Cerebellar cortex (tissue), 1 donor: Measurements from ENCODE around the gene PHACTR2.

Experiments
- DNase-seq: peaks from one replicate; pipeline ENCODE4 v3.0.0-alpha.2; 2015; ENCODE audit warnings: low spot score

Gene PHACTR2

DNA sequence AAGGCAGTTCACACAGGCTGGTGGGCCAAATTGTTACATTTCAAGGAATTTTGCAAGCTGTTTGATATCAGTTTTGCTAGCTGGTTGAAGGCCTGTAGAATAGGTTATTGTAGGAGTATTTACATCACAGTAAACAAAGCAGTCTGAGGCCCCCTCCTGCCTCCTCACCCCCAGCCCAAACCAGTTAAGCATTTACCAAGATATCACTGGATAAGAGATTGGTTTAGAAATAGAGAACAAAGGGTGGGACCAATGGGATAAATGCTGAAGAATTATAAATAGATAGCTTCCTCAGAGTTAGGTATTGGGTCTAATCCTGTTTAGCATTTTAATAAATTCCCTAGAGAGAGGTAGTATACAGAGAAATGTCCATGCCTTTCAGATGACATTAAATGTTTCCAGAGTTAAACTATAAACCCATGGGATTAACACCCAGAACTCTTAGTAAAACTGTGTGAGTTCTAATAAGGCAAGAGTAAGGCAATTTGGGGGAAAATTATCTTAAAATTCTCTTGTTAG lies 2.3 kb upstream of the PHACTR2 start:
- DNase-seq, result no peak

DNA sequence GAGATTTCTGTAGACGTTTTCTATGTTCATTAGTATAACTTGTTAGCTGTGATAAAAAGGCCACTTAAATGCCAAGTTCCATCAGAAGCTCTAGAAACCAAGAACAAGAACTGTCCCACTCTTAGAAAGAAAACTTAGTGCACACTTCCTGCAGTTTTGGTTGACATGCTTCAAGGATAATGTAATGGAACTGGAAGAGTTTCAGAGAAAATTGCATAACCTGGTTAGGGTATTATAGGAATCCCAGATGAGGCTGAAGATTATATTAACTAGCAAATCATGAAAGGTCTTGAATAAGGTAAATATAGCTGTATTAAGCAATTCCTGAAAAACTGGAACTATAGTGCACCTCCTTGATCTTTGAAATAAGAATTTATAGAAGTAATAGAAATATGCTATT lies 1.8 kb upstream of the PHACTR2 start:
- peak; percentile 36 for DNase-seq

DNA sequence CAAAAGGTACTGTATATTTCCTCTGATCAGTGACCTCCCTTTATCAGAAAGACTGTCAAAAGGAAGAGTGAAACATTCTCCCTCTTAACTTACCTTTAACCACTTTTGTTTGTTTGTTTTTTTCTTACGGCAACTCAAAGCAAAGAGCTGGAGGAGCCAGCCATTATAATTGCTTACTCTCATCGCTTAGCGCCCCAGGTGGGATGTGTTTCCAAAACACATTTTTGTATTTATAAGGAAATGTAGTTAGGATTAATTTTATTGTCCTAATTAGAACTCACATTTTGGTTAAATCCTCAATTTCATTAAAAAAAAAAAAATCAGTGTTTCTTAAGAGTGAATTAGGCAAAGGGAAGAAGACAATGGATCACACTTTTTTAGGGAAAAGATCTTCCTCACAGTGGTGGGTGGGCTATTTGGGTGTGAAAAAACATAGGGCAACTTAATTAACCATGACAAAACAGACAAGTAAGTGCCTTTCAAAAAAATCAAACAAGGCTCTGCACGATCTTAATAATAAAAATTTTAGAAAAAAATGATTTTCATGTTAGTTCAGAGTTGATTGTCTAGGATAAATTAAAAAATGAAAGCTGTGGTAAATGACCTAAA lies 1.2 kb upstream of the PHACTR2 start:
- DNase-seq, result no peak

DNA sequence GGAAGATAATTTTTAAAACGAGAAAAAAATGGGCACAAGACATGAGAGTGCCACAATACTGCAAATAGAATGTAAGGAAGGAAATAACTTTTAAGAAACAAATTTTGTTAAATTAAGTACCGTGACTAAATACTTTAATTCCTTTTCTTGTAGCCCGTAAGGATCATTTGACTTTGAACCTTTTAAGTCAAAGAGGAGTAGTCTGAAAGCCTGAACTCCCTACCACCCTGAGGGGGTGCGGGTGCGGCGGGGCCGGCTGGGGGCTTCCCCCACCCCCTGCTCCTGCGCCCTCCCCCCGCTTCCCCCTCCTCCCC lies 231 bp upstream of the PHACTR2 start:
- DNase-seq, result no peak

DNA sequence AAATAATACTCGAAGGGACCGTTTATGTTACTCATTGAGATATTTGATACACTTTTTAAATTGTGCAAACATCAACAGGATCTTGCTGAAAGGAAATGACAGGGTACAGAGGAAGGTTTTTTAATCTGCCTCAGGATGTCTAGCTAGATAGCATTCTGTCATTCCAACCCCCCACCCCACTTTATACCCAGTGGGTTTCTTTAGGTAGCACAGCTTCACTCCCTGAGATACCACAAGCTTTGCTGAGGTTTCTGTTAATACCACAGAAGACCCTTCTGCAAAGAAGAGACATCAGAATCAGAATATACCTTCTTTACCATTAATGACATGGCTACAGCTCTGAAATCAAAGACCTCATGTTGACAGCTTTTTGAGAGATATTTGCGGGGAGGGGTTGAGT lies 1.3 kb downstream of the PHACTR2 start:
- DNase-seq, result no peak

DNA sequence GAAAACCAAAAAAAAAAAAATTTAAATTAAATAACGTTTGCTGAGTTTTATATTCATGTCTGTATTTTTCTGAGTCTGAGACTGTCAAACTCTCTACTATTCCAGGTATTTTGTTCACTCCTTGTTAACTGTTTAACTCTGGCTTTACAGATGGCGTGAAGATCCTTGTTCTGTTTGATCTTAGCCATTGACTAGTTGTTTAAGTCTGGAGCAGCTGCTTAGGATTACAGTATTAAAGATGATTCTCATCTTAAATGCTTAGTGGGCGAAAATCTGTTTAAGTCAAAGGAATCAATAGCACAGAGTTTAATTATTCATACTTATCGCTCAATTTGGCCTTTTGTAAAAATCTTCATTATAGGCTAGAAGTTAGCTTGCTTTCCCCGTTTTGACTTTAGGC lies 2.4 kb downstream of the PHACTR2 start:
- DNase-seq, result no peak

DNA sequence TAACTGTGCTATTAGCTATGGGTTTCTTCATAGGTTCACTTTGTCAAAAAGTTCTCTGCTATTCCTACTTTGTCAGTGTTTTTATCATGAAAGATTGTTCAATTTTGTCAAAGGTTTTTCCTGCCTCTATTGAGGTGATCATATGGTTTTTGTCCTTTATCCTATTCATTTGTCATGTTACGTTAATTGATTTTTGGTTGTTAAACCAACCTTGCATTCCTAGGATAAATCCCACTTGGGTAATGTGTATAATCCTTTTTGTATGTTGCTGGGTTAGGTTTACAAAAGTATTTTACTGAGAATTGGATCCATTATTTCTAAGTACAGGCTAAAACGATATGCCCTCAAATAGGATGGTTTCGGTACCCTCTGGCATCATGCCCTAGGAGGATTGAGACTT lies 5.0 kb downstream of the PHACTR2 start:
- DNase-seq, result no peak

DNA sequence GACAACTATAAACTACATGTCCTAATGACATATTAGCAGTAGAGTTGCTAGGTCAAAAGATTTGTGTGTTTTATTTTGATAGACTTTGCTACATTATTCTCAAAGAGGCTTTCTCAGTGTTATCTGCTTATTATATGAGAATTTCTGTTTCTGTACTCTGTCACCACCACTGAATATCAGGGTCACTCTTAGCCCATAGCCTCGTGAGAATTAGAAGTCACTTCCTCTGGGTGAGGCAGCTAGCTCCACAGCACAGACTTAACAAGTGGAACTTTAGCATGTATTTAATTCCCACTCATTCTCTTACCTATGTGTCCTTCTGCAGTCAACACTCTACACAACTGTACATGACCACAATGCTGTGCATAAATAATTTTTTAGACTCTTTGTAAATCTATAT lies 6.7 kb downstream of the PHACTR2 start:
- DNase-seq, result no peak

DNA sequence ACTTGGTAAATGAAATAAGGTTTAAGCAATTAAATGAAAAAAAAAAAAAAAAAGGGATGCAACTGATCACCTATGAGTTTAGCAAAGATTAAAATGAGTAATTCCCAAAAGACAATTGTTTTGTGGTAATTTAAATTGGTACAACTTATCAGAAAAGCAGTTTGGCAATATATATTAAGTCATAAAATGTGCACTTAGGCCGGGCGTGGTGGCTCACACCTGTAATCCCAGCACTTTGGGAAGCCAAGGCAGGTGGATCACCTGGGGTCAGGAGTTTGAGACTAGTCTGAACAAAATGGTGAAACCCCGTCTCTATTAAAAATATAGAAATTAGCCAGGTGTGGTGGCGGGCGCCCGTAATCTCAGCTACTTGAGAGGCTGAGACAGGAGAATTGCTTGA lies 7.9 kb downstream of the PHACTR2 start:
- no peak for DNase-seq

DNA sequence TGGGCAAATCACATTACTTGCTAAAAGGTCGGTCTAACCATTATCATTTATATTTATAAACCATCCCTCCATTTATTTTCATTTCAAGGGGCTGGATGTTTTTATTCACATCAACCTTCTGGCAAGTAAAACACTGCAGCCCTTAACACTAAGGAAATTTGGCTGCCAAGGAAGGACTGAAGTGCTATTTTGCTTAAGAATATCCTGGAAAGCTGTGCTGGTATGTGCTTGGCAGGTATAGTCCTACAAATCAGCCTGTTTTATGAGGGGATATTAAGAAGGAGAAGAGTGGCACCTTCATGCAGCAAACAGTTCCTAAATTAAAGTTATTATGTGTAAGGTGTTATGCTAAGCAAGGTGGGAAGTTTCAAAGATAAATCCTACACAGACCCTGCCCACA lies 9.8 kb downstream of the PHACTR2 start:
- DNase-seq, result no peak

DNA sequence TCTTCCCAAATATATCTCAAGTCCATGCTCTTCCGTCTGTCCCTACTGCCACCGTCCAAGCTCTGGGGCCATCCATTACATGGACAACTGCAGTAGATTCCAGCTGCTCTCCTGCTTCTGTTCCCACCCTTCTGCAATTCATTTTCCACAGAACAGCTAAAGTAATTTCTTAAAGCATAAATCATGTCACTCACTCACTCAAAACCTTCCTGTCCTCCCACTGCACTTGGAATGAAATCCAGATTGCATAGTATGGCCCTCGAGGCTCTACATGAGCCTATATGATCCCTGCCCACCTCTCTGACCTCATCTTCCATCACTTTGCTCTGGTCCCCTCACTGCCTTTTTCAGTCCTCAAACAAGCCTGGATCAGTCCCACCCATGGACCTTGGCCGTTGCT lies 10.9 kb downstream of the PHACTR2 start:
- no peak for DNase-seq

DNA sequence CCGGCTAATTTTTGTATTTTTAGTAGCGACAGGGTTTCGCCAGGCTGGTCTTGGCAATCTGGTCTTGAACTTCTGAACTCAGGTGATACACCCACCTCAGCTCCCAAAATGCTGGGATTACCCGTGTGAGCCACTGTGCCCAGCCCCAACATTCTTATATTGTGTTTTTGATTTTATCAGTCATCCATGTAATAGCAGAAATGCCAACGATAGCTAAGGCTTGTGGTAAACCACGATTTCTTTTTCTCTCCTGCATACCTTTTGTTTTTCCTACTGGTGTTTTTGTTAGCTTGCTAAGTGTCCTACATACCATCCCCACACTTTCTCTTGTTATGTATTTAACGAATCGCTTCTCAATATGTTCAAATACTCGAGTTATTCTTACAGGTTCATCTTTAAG lies 12.1 kb downstream of the PHACTR2 start:
- no peak for DNase-seq

DNA sequence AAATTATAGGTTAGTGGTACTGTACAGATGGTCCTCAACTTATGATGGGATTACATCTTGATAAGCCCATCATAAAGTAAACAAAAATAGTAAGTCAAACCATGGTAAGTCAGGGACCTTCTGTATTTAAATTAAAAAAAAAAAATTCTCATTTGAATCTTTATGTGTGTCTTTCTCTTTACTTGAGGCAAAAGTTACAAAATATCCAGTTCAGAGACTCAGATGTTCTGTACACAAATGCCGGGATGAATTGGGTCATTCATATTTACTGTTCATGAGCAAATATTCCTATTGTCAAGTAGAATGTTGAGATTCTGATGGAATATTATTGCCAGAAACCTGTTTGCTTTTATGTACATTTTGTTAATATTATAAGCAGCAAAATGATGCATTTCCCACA lies 13.4 kb downstream of the PHACTR2 start:
- no peak for DNase-seq

DNA sequence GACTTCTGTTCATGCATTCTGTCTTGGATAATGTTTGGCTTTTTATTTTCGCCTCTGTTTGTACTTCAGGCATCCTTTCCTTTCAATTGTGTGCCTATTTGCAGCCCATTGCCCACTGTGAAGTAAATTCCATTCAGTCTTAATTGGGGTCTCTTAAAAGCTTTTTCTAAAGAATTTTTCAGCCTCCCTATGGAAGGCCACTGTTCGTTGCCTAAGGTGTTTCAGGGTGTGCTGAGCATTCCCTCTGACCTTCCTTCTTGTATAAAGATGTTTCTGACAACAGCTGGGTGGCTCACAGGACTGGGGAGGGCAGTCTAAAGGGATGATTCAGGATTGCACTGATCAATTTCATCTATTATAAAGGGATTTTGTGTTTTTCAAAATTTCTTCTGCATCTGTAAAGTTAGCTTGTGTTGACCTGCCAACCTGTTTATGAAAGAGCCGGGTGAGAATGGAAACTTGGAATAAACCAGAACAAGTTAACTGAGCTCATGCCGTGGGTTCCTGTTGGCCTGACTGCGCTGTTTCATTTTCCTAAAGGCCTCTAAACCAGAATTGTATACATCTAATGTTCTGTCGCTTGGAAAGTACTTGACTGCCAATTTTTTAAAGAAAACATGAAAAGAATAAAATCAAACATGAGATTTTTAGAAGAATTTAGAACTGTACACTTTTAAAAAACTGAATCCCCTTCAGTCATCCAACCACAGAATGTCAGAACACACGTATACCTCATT lies 14.3 kb downstream of the PHACTR2 start:
- no peak for DNase-seq

DNA sequence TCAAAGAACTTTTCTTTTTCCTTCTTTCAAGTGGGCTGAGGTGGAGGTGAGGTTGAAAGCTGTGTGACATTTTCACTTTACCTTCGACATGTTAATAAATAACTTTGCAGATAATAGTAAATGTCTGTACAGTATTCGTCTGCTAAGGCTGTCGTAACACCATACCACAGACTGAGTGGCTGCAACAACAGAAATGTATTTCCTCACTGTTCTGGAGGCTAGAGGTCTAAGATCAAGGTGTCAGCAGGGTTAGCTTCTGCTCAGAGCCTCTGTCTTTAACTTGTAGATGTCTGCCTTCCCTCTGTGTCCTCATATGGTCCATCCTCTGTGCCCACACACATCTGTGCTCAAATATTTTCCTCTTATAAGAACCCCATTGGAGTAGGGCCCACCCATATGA lies 14.9 kb downstream of the PHACTR2 start:
- no peak for DNase-seq

DNA sequence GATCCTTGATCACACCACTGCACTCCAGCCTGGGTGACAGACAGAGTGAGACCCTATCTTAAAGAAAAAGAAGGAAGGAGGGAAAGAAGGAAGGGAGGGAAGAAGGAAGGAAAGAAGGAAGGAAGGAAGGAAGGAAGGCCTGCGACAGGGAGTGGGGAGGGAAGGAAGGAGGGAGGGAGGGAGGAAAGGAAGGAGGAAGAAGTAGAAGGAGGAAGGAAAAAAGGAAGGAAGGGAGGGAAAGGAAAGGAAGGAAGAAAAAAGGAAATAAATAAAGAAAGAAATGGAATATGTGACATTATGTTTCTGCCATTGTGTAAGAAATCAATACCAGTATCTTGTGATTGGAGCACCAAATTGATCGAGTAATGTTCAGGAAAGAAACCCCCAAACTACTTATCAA lies 16.2 kb downstream of the PHACTR2 start:
- DNase-seq, result no peak

DNA sequence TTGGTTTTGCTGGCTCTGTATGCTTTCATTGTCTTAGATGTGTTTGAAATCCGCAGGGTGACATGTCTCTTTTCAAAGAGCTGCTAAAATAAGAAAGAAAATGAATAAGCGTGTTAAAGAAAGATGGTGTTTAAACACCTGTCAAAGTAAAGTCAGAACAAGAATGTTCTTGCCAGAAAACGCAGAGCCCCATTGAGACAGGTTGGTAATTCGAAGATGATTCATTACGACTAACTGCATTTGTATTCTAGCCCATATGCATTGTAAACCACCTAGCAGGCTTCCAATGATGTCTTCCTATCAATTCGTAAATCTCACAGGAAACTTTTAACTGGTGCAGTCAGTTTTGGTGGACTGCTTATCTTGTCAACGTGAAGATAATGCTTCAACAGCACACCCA lies 16.8 kb downstream of the PHACTR2 start:
- no peak for DNase-seq

DNA sequence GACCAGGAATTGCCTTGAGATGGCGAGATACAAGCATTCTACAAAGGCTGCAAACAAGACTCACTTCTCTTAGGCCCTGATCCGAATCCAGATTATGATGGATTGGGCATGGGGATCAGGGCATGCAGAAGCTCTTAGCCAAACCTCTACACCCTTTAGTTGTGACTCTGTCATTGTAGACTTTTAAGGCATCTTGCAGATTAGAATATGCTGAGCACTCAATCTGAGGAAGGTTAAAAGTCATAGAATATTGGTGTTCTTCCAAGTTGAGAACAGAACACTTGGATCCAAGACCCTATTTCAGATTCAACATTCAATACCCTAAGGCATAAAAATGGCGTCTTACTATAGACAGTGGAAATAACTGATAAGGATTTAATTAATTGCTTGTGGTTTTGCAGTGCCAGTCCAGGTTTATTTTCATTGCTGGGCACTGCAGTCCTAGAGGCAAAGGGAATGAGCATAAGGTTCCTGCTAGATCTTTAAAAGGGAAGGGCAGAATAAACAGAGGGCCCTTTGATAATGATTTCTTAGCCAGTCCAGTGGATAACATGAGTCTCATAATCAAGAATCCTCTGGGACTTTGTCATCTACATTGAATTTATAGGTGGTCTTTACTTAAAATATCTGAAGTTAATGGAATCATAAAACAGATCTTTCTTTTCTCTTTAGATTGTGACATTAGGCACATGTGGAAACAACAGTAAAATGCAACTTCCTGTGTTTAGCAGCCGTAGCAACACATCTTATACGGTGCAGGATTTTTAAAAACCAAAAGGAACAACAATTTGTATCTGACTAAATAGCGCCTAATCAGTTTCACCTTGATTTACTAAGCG lies 17.6 kb downstream of the PHACTR2 start:
- DNase-seq, result no peak

DNA sequence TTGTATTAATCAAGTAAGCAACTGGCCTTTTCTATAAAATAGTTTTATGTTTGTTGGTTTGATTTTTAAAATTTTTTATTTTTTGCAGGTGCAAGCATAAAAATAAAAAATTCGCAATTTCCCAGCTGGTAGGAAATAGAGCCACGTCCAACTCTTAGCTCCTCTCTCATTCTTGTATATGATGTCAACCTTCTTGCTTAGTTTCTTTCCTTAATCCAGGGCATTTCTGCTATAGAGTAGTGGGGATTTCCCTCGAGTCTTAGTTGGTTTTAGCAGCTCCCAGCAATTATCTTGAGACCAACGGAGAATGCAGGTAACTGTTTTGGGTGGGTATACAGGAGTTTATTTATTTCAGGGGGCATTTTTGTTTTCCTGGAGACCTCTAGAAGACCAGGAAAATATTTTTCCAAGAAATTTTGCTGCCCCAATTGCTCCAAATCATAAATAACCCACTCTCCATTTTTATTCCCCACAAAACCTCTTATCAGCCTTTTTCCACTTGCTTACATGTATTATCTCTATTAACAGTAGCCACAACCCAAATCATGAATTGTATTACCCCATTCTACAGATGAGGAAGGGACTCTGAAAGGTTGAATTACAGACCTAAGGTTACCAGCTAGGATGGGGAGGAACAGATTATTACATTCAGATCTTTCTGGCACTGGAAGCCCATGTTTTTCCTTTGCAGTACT lies 18.4 kb downstream of the PHACTR2 start:
- no peak for DNase-seq

DNA sequence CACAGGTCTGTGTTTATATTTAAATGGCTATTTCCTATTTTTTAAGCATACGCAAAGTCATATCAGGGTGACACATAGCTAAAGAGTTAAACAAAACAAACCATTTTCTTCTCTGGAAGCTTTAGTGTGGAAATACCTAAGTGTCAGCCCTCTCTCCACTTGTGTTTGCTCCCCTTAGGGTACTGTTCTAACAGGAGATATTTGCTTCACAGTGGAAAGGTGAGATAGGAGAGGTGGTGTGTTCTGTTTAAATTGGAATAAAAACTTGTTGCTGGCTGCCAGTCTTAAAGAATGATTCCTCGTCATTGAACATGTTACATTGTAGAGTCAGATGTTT lies 18.9 kb downstream of the PHACTR2 start:
- no peak for DNase-seq

DNA sequence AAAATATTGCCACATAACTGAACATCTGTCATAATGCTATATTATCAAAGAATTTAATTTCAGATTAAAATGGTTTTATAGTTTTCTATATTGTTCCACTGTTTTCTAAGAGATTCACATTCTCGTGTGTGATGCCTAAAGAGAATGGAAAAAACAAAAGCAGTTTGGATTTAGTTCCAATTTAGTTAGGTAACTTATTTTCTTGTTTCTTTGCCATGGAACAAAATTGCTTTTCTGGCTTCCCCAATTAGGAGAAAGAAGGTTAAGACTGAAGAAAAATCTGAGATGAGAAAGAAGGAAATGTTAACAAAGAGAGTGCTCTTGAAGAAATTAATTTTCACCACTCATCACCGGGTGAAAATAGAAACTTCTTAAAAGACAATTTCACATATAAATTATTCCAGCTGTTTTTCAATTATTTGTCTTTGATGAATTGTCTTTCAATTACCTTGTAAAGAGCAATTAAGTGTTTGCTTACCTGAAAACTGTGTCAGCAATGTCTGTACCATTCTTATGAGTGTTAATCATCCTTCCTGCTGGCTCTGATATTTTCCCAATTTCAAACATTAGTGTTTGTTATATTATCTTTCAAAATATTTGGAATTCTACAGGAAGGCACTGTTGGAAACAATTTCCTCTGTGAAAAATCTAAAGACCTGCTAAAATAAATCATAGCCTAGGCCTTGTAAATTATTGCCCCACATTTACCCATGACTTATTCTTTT lies 19.5 kb downstream of the PHACTR2 start:
- DNase-seq, result no peak

DNA sequence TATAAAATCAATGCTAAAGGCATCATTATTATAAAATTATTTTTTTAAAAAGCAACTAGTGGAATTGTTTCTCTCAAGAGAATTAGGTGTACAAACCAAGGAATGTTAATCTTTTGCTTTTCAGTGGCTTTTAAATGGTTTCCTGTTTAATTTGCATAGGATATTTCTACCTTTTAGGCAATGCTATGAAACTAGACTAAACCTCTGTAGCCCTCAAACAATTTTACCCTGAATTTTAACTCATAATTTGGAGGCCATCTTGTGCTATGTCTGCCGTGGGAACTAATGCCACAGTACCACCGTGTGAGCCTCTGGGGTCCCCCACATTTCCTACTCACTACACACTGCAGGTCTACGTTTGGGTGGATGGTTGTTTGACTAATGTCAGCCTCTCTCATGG lies 20.6 kb downstream of the PHACTR2 start:
- DNase-seq, result no peak
